H1 (cell line): ENCODE measurements around the gene NUP188. TPM values are rescaled to one million over a fixed set of nuclear protein-coding genes. Genes with fewer than 3 reads are reported as not detected.

Experiments used
- CTCF ChIA-PET: fragments of 300-600 bp; sonication (Branson Sonifier 250); formaldehyde crosslinking; loops from one replicate; lab custom pipeline; 2021; ENCODE audit not compliant: partially characterized antibody; lab: Charles Lee
- POLR2A ChIA-PET: fragments of 300-600 bp; sonication (Branson Sonifier 250); formaldehyde crosslinking; loops from one replicate; lab custom pipeline; 2021; ENCODE audit warnings: inconsistent platforms; ENCODE audit not compliant: partially characterized antibody; lab: Charles Lee
- DNase-seq, 2 experiments: peaks; one replicate each; pipeline versions ENCODE4 v3.0.0 to v3.0.0-alpha.2; 2010 to 2022; ENCODE audit warnings: low spot score in 2 of 2, low read depth in 1 of 2, mixed read lengths in 1 of 2
- FAIRE-seq: peaks from 2 replicates; lab custom pipeline; 2011; peaks lifted over from hg19 to GRCh38; lab: Jason Lieb, UNC
- H2AFZ ChIP-seq: 2 replicates; pipeline ENCODE4 v1.8.1; 2012; ENCODE audit warnings: low read length, inconsistent platforms
- H2AK5ac ChIP-seq: 2 replicates; pipeline ENCODE4 v1.6.1; 2013; ENCODE audit warnings: low read depth, low read length
- H2BK120ac ChIP-seq: replicated peaks from 2 replicates; pipeline ENCODE3; 2013; ENCODE audit warnings: low read depth, low read length, inconsistent platforms
- H2BK12ac ChIP-seq: 2 replicates; pipeline ENCODE4 v1.6.1; 2013; ENCODE audit warnings: low read depth, low read length
- H2BK15ac ChIP-seq: 2 replicates; pipeline ENCODE4 v1.6.1; 2013; ENCODE audit warnings: low read length
- H2BK20ac ChIP-seq: 2 replicates; pipeline ENCODE4 v1.6.1; 2013; ENCODE audit warnings: low read length
- H2BK5ac ChIP-seq: 2 replicates; pipeline ENCODE4 v1.6.1; 2013; ENCODE audit warnings: low read depth, low read length
- H3K14ac ChIP-seq: 2 replicates; pipeline ENCODE4 v1.6.1; 2013; ENCODE audit warnings: inconsistent platforms; ENCODE audit not compliant: insufficient read length
- H3K18ac ChIP-seq: 2 replicates; pipeline ENCODE4 v1.6.1; 2013; ENCODE audit warnings: low read length; ENCODE audit errors: extremely low read depth
- H3K23ac ChIP-seq: 2 replicates; pipeline ENCODE4 v1.6.1; 2013; ENCODE audit warnings: inconsistent platforms; ENCODE audit not compliant: insufficient read length
- H3K23me2 ChIP-seq: 2 replicates; pipeline ENCODE4 v1.6.1; 2013; ENCODE audit warnings: low read depth, low read length
- H3K27ac ChIP-seq: 2 replicates; pipeline ENCODE4 v1.6.1; 2011; ENCODE audit warnings: low read depth, low read length, inconsistent platforms
- H3K27me3 ChIP-seq, 4 experiments: replicated peaks in 1 of 4; 1 replicate in 1 of 4; 2 replicates in 3 of 4; pipeline versions ENCODE4 v1.6.1 to v1.8.1; 2011 to 2013; ENCODE audit warnings: low read length in 3 of 4, mild to moderate bottlenecking in 3 of 4, inconsistent platforms in 2 of 4, mixed read lengths in 2 of 4, moderate library complexity in 1 of 4; ENCODE audit not compliant: control insufficient read depth in 3 of 4, insufficient read depth in 3 of 4; ENCODE audit errors: extremely low read depth in 1 of 4
- H3K36me3 ChIP-seq, 4 experiments: 2 replicates each; pipeline versions ENCODE4 v1.6.1 to v1.8.1; 2011 to 2013; ENCODE audit warnings: mild to moderate bottlenecking in 4 of 4, low read length in 3 of 4, moderate library complexity in 2 of 4, control low read depth in 1 of 4, inconsistent platforms in 1 of 4; ENCODE audit not compliant: insufficient read depth in 4 of 4, control insufficient read depth in 2 of 4
- H3K4ac ChIP-seq: replicated peaks from 2 replicates; pipeline ENCODE3; 2013; ENCODE audit warnings: low read length, low read depth, mixed read lengths, inconsistent platforms; ENCODE audit not compliant: insufficient read length
- H3K4me1 ChIP-seq, 4 experiments: replicated peaks in 1 of 4; 1 replicate in 1 of 4; 2 replicates in 3 of 4; pipeline versions ENCODE4 v1.6.1 to v1.8.1; 2011 to 2013; ENCODE audit warnings: low read length in 3 of 4, inconsistent platforms in 2 of 4, mixed read lengths in 1 of 4; ENCODE audit not compliant: insufficient read depth in 4 of 4, control insufficient read depth in 3 of 4
- H3K4me2 ChIP-seq, 2 experiments: 2 replicates each; pipeline versions ENCODE4 v1.6.1 to v1.8.1; 2011 to 2013; ENCODE audit warnings: low read depth in 2 of 2, low read length in 2 of 2, control low read depth in 1 of 2, inconsistent platforms in 1 of 2, mild to moderate bottlenecking in 1 of 2; ENCODE audit not compliant: insufficient read depth in 1 of 2
- H3K4me3 ChIP-seq, 4 experiments: fragments of 200-600, 300-600 bp in 1 of 4; sonication (generic), shearing (Covaris generic), sonication (Bioruptor Twin) in 1 of 4; 2 replicates each; pipeline versions ENCODE4 v1.5.1 to v1.8.1; 2011 to 2016; ENCODE audit warnings: low read length in 4 of 4, low read depth in 3 of 4, control low read depth in 2 of 4, inconsistent platforms in 2 of 4, mild to moderate bottlenecking in 2 of 4, mixed read lengths in 1 of 4, moderate library complexity in 1 of 4; ENCODE audit not compliant: insufficient read depth in 2 of 4; ENCODE audit errors: extremely low read depth in 1 of 4
- H3K56ac ChIP-seq: replicated peaks from 2 replicates; pipeline ENCODE3; 2013; ENCODE audit warnings: low read depth, mild to moderate bottlenecking, mixed read lengths, low read length, inconsistent platforms; ENCODE audit not compliant: insufficient read length
- H3K79me1 ChIP-seq: 2 replicates; pipeline ENCODE4 v1.6.1; 2013; ENCODE audit warnings: low read depth, low read length, control low read depth
- H3K79me2 ChIP-seq, 2 experiments: 2 replicates each; pipeline versions ENCODE4 v1.6.1 to v1.8.1; 2012 to 2013; ENCODE audit warnings: low read length in 2 of 2, mild to moderate bottlenecking in 2 of 2, inconsistent platforms in 1 of 2; ENCODE audit not compliant: insufficient read depth in 2 of 2, control insufficient read depth in 1 of 2
- H3K9ac ChIP-seq, 4 experiments: replicated peaks in 1 of 4; 1 replicate in 1 of 4; 2 replicates in 3 of 4; pipeline versions ENCODE4 v1.6.1 to v1.8.1; 2011 to 2013; ENCODE audit warnings: low read depth in 3 of 4, low read length in 3 of 4, control low read depth in 2 of 4, mild to moderate bottlenecking in 2 of 4, moderate library complexity in 2 of 4, inconsistent platforms in 1 of 4; ENCODE audit errors: extremely low read depth in 1 of 4
- H3K9me3 ChIP-seq, 2 experiments: 2 replicates each; pipeline versions ENCODE4 v1.6.1 to v1.8.1; 2012 to 2013; ENCODE audit warnings: mild to moderate bottlenecking in 2 of 2, moderate library complexity in 2 of 2, control low read depth in 1 of 2, inconsistent platforms in 1 of 2, low read depth in 1 of 2, low read length in 1 of 2, mixed read lengths in 1 of 2; ENCODE audit not compliant: insufficient read depth in 2 of 2
- H4K20me1 ChIP-seq, 2 experiments: replicated peaks in 1 of 2; 2 replicates each; pipeline versions ENCODE3 to v1.8.1; 2011 to 2013; ENCODE audit warnings: inconsistent platforms in 2 of 2, low read length in 2 of 2, mild to moderate bottlenecking in 1 of 2; ENCODE audit not compliant: insufficient read depth in 2 of 2, control insufficient read depth in 1 of 2
- H4K5ac ChIP-seq: 2 replicates; pipeline ENCODE4 v1.6.1; 2013; ENCODE audit warnings: low read length, low read depth, mixed read lengths, inconsistent platforms; ENCODE audit not compliant: insufficient read length
- H4K8ac ChIP-seq: 2 replicates; pipeline ENCODE4 v1.8.0; 2013; ENCODE audit warnings: mild to moderate bottlenecking, moderate library complexity, low read length, inconsistent platforms; ENCODE audit not compliant: insufficient read depth; ENCODE audit errors: extremely low read depth
- H4K91ac ChIP-seq: replicated peaks from 2 replicates; pipeline ENCODE3; 2013; ENCODE audit warnings: low read length, mixed read lengths, inconsistent platforms; ENCODE audit not compliant: insufficient read length
- KDM1A ChIP-seq: fragments of 200-600, 300-600 bp; sonication (generic); IDR thresholded peaks from 2 replicates; pipeline ENCODE4 v1.7.1; 2016; ENCODE audit warnings: mild to moderate bottlenecking, low read length, borderline replicate concordance
- WGBS, 2 experiments: shearing (Covaris generic) in 1 of 2; methylation state at CpG; one replicate each; pipeline versions ENCODE4 v1.1.6 to v1.1.7; 2013 to 2015; ENCODE audit warnings: low lambda C conversion rate in 2 of 2, mixed read lengths in 2 of 2, inconsistent platforms in 1 of 2, low coverage in 1 of 2, missing lambda C conversion rate in 1 of 2; ENCODE audit not compliant: insufficient replicate concordance in 2 of 2, insufficient coverage in 1 of 2, insufficient read length in 1 of 2; ENCODE audit errors: extremely low coverage in 1 of 2, missing lambda C conversion rate in 1 of 2; 5-methylcytosine and 5-hydroxymethylcytosine counted together
- polyA plus RNA-seq, 7 experiments: library from polyadenylated mRNA; depleted of rRNA in 3 of 7; stranded (reverse) in 5 of 7; unstranded in 2 of 7; fragments of >200 nt in 5 of 7; fragments of 200-250 nt in 2 of 7; gene quantifications; 1 replicate in 5 of 7; 2 replicates in 1 of 7; 4 replicates in 1 of 7; pipeline versions ENCODE4 v1.2.1 to v1.2.3, GENCODE V29; 2011 to 2013; ENCODE audit warnings: missing spikeins in 2 of 7, mixed read lengths in 2 of 7
- total RNA-seq: library from RNA; stranded (reverse); fragmentation: NEBNext Ultra II Directional; extraction: Animal tissue kit (Norgen Biotek cat#: 25700); gene quantifications from 2 replicates; pipeline ENCODE4 v1.2.1, GENCODE V29; 2021

Gene NUP188
- total and polyA plus RNA-seq, 2 of the 8 experiments (the other 6 are each of a cell fraction or from before 2014, with no cell fraction given), result 90.1 to 111 TPM

GRCh38 chr9:129012893-129013448 is 65.5 kb downstream of the NUP188 start:
- H3K27me3 ChIP-seq, result no peaks in the 10 kb centered on the region
- H2AFZ ChIP-seq, result no peak overlapping the region
- 92% methylated on average over 15 of the region's 16 CpGs; no CpG with 5 or more reads in 1 of the 2 experiments for WGBS, 2 experiments
- peaks cover 0 to 11% of the 10 kb centered on the region in 2 experiments for H4K20me1 ChIP-seq
- no peak overlapping the region for H3K14ac ChIP-seq
- H2BK120ac ChIP-seq, result no peak overlapping the region
- no peak overlapping the region for H3K56ac ChIP-seq
- H3K4ac ChIP-seq, result no peak overlapping the region
- H4K8ac ChIP-seq, result no peak overlapping the region; the same call in 1 of the 2 replicates
- H2BK15ac ChIP-seq, result no peak overlapping the region
- H2BK12ac ChIP-seq, result no peak overlapping the region
- H4K5ac ChIP-seq, result no peak overlapping the region
- H2BK5ac ChIP-seq, result no peak overlapping the region
- no peak for DNase-seq
- H3K9me3 ChIP-seq, result no peaks in the 10 kb centered on the region
- POLR2A ChIA-PET, result interaction anchor here (0.6 to 5.6 kb wide), 3 partner anchors 10 to 78 kb away, joined by 3 to 41 read pairs (median 5); no protein-coding TSS in a partner anchor
- H3K27ac ChIP-seq, result no peak overlapping the region
- H4K91ac ChIP-seq, result no peak overlapping the region
- FAIRE-seq, result no peak
- no peak overlapping the region for H3K9ac ChIP-seq
- CTCF ChIA-PET, result interaction anchor here (0.8 to 1.7 kb wide), 3 partner anchors 9 to 26 kb away, joined by 3 to 6 read pairs (median 3); partner anchors contain the start of gene SH3GLB2
- no peaks in the 10 kb centered on the region for H3K4me1 ChIP-seq
- H3K18ac ChIP-seq, result no peak overlapping the region
- no peak overlapping the region for H3K4me3 ChIP-seq
- H3K36me3 ChIP-seq, result peaks cover 9 to 44% (median 22%) of the 10 kb centered on the region in 4 experiments; a peak in 7 of 8 replicates
- no peak overlapping the region for H2AK5ac ChIP-seq
- H3K23me2 ChIP-seq, result no peaks in the 10 kb centered on the region
- H2BK20ac ChIP-seq, result no peak overlapping the region
- no peak overlapping the region for H3K4me2 ChIP-seq
- H3K79me2 ChIP-seq, result no peaks in the 10 kb centered on the region
- H3K23ac ChIP-seq, result no peak overlapping the region
- peaks cover 2% of the 10 kb centered on the region for H3K79me1 ChIP-seq
- no peak for TF ChIP-seq KDM1A
